ENCODE measurements around the gene CXCL17. TPM values are rescaled to one million over a fixed set of nuclear protein-coding genes. Genes with fewer than 3 reads are reported as not detected.

The CXCL17 gene
- total RNA-seq, 2 experiments from 2014 or later = not detected

DNA sequence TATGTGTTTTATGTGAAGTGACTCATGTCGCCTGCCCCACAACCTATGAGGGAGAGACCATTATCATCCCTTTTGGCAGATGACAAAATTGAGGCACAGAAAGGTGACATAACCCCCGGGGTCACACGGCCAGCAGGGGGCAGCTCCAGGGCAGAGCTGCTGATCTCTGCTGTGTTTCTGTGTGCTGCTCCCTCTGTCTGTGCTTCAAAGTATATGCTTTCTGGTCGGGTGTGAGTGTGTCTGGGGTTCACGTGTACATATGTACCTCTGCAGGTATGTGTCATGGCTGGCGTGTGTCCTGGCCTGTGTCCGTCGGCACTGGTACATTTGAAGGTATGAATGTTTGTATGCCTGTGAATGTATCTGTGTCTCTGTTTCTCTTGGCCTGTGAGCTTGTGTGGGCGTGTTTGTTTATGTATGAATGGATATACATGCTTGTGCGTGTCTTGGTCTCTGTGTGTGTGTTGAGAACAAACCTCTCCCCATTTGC is 22.6 kb downstream of the CXCL17 start:
- ChIA-PET CTCF (interaction anchor here (0.6 to 2.7 kb wide), 18 partner anchors 10 to 1049 kb away, joined by 3 to 13 read pairs (median 3); no protein-coding TSS in a partner anchor), POLR2A (no interaction called here)
- Mint-ChIP-seq H3K4me1 (peaks cover 45% of the 10 kb centered on the region), H3K36me3 (ENCODE audit: low read depth) (peaks cover 10% of the 10 kb centered on the region), H3K9me3 (no peaks in the 10 kb centered on the region), H3K4me3 (no peak overlapping the region), H3K27me3 (no peaks in the 10 kb centered on the region), H3K27ac (peak overlapping the region; percentile 10)
- peak; percentile 86 for DNase-seq

- Mint-ChIP-seq H3K4me1 (peaks cover 43% of the 10 kb centered on the region), H3K9me3 (no peaks in the 10 kb centered on the region), H3K4me3 (no peak overlapping the region), H3K27me3 (no peaks in the 10 kb centered on the region), H3K27ac (no peak overlapping the region), H3K36me3 (ENCODE audit: low read depth) (peaks cover 10% of the 10 kb centered on the region)
- DNase-seq = no peak
- ChIA-PET CTCF (interaction anchor here (0.6 to 2.7 kb wide), 10 partner anchors 11 to 1050 kb away, joined by 3 to 13 read pairs (median 4); no protein-coding TSS in a partner anchor), POLR2A (no interaction called here)
Measured at GRCh38 chr19:42419309-42419708, 23.4 kb downstream of the CXCL17 start.

DNA sequence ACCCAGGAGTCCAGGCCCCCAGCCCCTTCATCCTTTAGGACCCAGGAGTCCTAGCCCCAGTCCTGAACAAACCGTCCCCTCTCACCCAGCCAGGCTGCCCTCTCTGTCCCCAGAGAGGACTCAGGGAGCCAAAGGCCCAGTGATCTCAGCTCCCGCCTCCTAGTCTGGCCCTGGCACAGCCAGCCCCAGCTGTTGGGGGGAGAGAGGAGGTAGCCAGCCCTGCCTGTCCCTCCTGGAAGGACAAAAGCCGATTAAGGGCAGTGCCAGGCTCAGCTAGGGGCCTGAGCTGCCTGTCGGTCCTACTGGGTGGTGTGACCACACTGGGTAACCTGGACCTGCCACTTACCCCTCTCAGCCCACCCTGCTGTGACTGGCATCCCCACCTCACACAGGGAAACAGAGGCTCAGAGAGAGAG is 30.1 kb downstream of the CXCL17 start:
- no peak overlapping the region for H3K27ac Mint-ChIP-seq
- POLR2A ChIA-PET = no interaction called here
- H3K36me3 Mint-ChIP-seq (ENCODE audit: low read depth) = no peaks in the 10 kb centered on the region
- H3K4me3 Mint-ChIP-seq = no peak overlapping the region
- no peaks in the 10 kb centered on the region for H3K9me3 Mint-ChIP-seq
- no peak for DNase-seq
- no peaks in the 10 kb centered on the region for H3K4me1 Mint-ChIP-seq
- H3K27me3 Mint-ChIP-seq = no peaks in the 10 kb centered on the region
- CTCF ChIA-PET = interaction anchor here (0.5 to 2.4 kb wide), 3 partner anchors 12 to 92 kb away, joined by 3 to 7 read pairs (median 4); no protein-coding TSS in a partner anchor

DNA sequence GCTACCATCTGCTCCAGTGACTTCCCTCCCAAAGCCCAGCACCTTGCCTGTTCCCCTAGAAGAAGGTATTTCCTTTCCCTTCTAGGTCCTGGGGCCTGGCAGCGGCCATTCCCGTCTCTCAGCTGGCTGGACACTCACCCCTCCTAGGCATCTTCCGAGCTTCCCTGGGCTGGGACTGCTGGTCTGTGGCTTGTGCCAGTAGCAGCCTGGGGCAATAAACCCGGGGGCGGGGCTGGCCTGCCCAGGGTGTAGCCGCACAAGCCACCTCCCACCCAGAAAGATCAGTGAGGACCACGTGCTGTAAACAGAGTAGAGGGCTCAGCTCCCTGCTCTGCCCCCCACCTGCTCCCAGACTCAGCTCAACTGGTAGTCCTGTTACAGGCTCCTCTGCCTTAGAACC is 30.5 kb downstream of the CXCL17 start:
- Mint-ChIP-seq H3K27me3 (no peaks in the 10 kb centered on the region), H3K27ac (no peak overlapping the region), H3K9me3 (no peaks in the 10 kb centered on the region), H3K4me3 (no peak overlapping the region), H3K36me3 (ENCODE audit: low read depth) (no peaks in the 10 kb centered on the region), H3K4me1 (no peaks in the 10 kb centered on the region)
- ChIA-PET CTCF (interaction anchor here (0.5 to 2.4 kb wide), 3 partner anchors 12 to 91 kb away, joined by 3 to 7 read pairs (median 4); no protein-coding TSS in a partner anchor), POLR2A (no interaction called here)
- no peak for DNase-seq

- no peaks in the 10 kb centered on the region for H3K27me3 Mint-ChIP-seq
- ChIA-PET CTCF (interaction anchor here (1.2 to 2.4 kb wide), 2 partner anchors 11 to 27 kb away, joined by 4 to 7 read pairs; no protein-coding TSS in a partner anchor), POLR2A (no interaction called here)
- H3K9me3 Mint-ChIP-seq = no peaks in the 10 kb centered on the region
- H3K36me3 Mint-ChIP-seq (ENCODE audit: low read depth) = no peaks in the 10 kb centered on the region
- DNase-seq = no peak
- H3K27ac Mint-ChIP-seq = no peak overlapping the region
- H3K4me3 Mint-ChIP-seq = no peak overlapping the region
- H3K4me1 Mint-ChIP-seq = no peaks in the 10 kb centered on the region
Measured at GRCh38 chr19:42411581-42412178, 31.1 kb downstream of the CXCL17 start.

- no peak overlapping the region for H3K4me3 Mint-ChIP-seq
- H3K9me3 Mint-ChIP-seq = no peaks in the 10 kb centered on the region
- ChIA-PET CTCF (interaction anchor here (0.5 to 2.4 kb wide), 3 partner anchors 10 to 21 kb away, joined by 3 to 7 read pairs (median 3); no protein-coding TSS in a partner anchor), POLR2A (no interaction called here)
- H3K4me1 Mint-ChIP-seq = no peaks in the 10 kb centered on the region
- DNase-seq = no peak
- H3K36me3 Mint-ChIP-seq (ENCODE audit: low read depth) = peaks cover 5% of the 10 kb centered on the region
- H3K27ac Mint-ChIP-seq = no peak overlapping the region
- H3K27me3 Mint-ChIP-seq = no peaks in the 10 kb centered on the region
Measured at GRCh38 chr19:42410371-42410770, 32.4 kb downstream of the CXCL17 start.

GRCh38 chr19:42409477-42409876 is 33.3 kb downstream of the CXCL17 start:
- Mint-ChIP-seq H3K4me3 (no peak overlapping the region), H3K27ac (peak overlapping the region; percentile 51), H3K27me3 (no peaks in the 10 kb centered on the region), H3K9me3 (no peaks in the 10 kb centered on the region), H3K4me1 (no peaks in the 10 kb centered on the region), H3K36me3 (ENCODE audit: low read depth) (peaks cover 13% of the 10 kb centered on the region)
- no peak for DNase-seq
- ChIA-PET POLR2A (no interaction called here), CTCF (interaction anchor here (1.0 kb wide), 1 partner anchor 11 kb away, joined by 3 read pairs; no protein-coding TSS in a partner anchor)

DNA sequence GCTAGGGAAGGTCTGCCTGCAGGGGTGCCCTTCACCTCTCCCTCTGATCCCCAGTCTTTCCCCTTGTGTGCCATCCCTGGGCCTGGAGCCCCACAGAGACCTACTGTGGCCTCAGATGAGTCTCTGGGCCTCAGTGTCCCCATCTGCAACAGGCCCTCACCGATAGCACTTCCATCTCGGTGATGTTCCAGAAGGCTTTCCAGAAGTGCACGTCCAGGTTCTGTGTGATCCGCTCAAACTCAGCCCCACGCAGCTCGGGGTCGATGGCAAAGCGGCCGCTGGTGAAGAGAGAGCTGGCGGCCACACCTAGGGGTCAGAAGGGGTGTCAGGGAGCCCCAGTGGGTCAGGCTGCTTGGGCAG is 35.0 kb downstream of the CXCL17 start:
- Mint-ChIP-seq H3K36me3 (ENCODE audit: low read depth) (peaks cover 13% of the 10 kb centered on the region), H3K27me3 (no peaks in the 10 kb centered on the region), H3K27ac (no peak overlapping the region), H3K4me3 (no peak overlapping the region), H3K4me1 (no peaks in the 10 kb centered on the region), H3K9me3 (no peaks in the 10 kb centered on the region)
- DNase-seq = no peak
- ChIA-PET CTCF (interaction anchor here (0.9 kb wide), 2 partner anchors 13 to 22 kb away, joined by 3 to 4 read pairs; no protein-coding TSS in a partner anchor), POLR2A (no interaction called here)

DNA sequence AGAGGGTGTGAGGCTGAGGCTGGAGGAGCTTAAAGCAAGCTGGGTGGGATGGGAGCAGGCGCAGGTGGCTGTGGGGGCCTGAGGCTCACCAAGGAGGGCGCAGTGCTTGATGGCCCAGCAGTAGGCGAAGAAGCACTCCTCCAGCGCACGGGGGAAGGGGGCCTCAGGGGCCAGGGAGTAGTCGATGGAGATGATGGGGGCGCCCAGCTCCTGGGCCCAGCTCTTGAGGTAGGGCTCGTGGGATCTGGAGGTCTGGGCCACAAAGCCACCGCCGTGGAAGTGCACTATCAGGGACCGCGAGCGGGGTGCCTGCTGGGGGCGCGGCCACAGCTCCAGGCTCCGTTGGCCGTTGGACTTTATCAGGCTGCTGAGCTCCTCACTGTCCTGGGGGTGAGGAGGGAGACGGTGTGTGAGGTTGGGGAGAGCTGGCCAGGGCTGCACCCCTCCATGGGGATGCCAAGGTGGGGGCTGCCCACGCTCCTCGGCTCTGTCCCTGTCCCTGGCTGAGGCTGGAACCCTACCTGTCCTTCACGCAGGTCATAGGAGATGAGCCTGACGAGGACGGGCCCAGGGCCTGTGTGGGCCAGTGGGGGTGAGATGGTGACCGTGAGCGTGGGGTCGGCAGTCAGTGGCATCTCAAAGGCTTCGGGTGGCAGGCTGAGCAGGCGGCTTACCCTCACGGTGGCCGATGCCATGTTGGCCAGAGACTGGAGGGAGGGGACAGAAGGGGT is 35.5 kb downstream of the CXCL17 start:
- H3K4me1 Mint-ChIP-seq = peaks cover 2% of the 10 kb centered on the region
- no peak for DNase-seq
- ChIA-PET POLR2A (no interaction called here), CTCF (interaction anchor here (0.8 to 1.4 kb wide), 4 partner anchors 12 to 240 kb away, joined by 3 to 12 read pairs (median 4); partner anchors contain the start of gene CEACAM1)
- H3K27me3 Mint-ChIP-seq = no peaks in the 10 kb centered on the region
- no peak overlapping the region for H3K4me3 Mint-ChIP-seq
- H3K9me3 Mint-ChIP-seq = no peaks in the 10 kb centered on the region
- H3K27ac Mint-ChIP-seq = no peak overlapping the region
- peaks cover 13% of the 10 kb centered on the region for H3K36me3 Mint-ChIP-seq (ENCODE audit: low read depth)

DNA sequence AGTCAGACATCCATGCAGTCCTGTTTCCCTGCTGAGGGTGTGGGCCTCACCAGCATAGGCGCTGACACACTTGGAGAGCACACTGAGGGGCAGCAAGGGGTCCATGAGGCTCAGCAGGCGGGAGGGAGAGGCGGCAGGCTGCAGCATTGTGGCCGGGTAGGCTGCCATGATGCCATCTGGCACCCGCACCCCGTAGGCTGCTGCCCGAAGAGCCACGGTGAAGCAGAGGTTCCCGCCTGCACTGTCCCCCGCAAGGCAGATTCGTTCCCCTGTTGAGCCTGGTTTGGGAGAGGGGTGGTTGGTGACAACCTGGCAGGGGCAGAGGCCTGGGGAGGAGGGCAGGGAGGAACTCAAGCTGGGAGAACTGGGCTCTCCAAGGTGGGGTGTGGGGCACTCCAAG is 36.6 kb downstream of the CXCL17 start:
- Mint-ChIP-seq H3K27me3 (no peaks in the 10 kb centered on the region), H3K4me3 (no peak overlapping the region), H3K36me3 (ENCODE audit: low read depth) (peaks cover 13% of the 10 kb centered on the region), H3K4me1 (peaks cover 10% of the 10 kb centered on the region), H3K9me3 (no peaks in the 10 kb centered on the region), H3K27ac (no peak overlapping the region)
- POLR2A ChIA-PET = no interaction called here
- no peak for DNase-seq
- CTCF ChIA-PET = interaction anchor here (1.0 to 1.4 kb wide), 2 partner anchors 14 to 239 kb away, joined by 3 to 12 read pairs; no protein-coding TSS in a partner anchor

DNA sequence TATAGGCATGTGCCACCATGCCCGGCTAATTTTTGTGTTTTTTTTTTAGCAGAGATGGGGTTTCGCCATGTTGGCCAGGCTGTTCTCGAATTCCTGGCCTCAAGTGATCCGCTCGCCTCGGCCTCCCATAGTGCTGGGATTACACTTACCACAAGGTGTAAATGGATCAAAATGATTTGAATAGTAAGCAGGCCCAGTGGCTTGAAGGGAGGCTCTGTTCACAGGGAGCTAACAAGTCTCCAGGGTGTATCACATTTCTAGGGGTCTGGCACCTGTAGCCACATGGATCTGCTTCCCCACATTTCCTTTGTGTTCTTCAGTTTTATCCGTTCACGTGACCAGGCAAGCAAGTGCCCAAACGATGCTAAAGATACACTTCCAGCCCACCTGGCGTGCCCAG is 39.2 kb downstream of the CXCL17 start:
- H3K4me1 Mint-ChIP-seq = peaks cover 25% of the 10 kb centered on the region
- POLR2A ChIA-PET = no interaction called here
- no peak overlapping the region for H3K4me3 Mint-ChIP-seq
- no peaks in the 10 kb centered on the region for H3K9me3 Mint-ChIP-seq
- no peak overlapping the region for H3K27ac Mint-ChIP-seq
- no peak for DNase-seq
- no peaks in the 10 kb centered on the region for H3K27me3 Mint-ChIP-seq
- H3K36me3 Mint-ChIP-seq (ENCODE audit: low read depth) = peaks cover 13% of the 10 kb centered on the region
- CTCF ChIA-PET = interaction anchor here (0.5 to 0.8 kb wide), 3 partner anchors 16 to 391 kb away, joined by 3 to 4 read pairs (median 3); no protein-coding TSS in a partner anchor

- Mint-ChIP-seq H3K27me3 (no peaks in the 10 kb centered on the region), H3K9me3 (no peaks in the 10 kb centered on the region), H3K4me1 (peaks cover 31% of the 10 kb centered on the region), H3K4me3 (peak overlapping the region; percentile 67), H3K27ac (peak overlapping the region; percentile 19), H3K36me3 (ENCODE audit: low read depth) (peaks cover 13% of the 10 kb centered on the region)
- CTCF ChIA-PET = interaction anchor here (0.7 kb wide), 1 partner anchor 18 kb away, joined by 3 read pairs; no protein-coding TSS in a partner anchor
- no peak for DNase-seq
- POLR2A ChIA-PET = no interaction called here
Measured at GRCh38 chr19:42402376-42403116, 40.2 kb downstream of the CXCL17 start.
